B cell (primary cell): Measurements from ENCODE around the gene EPB41L4B. TPM values are rescaled to one million over a fixed set of nuclear protein-coding genes. Genes with fewer than 3 reads are reported as not detected.

Experiments used
- ATAC-seq: fragments of 200-7000 bp; cut with Tn5 transposase; one replicate; pipeline ENCODE4 v1.10.0; 2021; ENCODE audit warnings: low read depth, mild to moderate bottlenecking, moderate number of reproducible peaks, moderate library complexity
- CTCF ChIA-PET: fragments of 350-600 bp; sonication (Branson Sonifier 250); formaldehyde crosslinking; loops from one replicate; lab custom pipeline; 2021; ENCODE audit warnings: antibody characterized with exemption, inconsistent platforms; lab: Charles Lee
- POLR2A ChIA-PET: fragments of 350-600 bp; sonication (Branson Sonifier 250); formaldehyde crosslinking; loops from one replicate; lab custom pipeline; 2021; ENCODE audit warnings: antibody characterized with exemption; lab: Charles Lee
- DNase-seq: peaks from one replicate; pipeline ENCODE4 v3.0.0; 2013
- H2AFZ ChIP-seq: 2 replicates; pipeline ENCODE4 v1.6.1; 2012; ENCODE audit warnings: mild to moderate bottlenecking, low read depth, low read length; ENCODE audit not compliant: insufficient read depth, poor library complexity, severe bottlenecking
- H3K27ac ChIP-seq, 2 donors: 1 replicate in 1 of 2; 2 replicates in 1 of 2; pipeline ENCODE4 v1.5.1; 2012 to 2013; ENCODE audit warnings: low read length in 2 of 2, mild to moderate bottlenecking in 2 of 2, moderate library complexity in 1 of 2
- H3K27me3 ChIP-seq, 4 experiments: fragments of 200-600 bp in 1 of 4; sonication (generic) in 1 of 4; replicated peaks in 1 of 4; 1 replicate in 2 of 4; 2 replicates in 2 of 4; pipeline versions ENCODE4 v1.6.1 to v1.7.0; 2013 to 2016; ENCODE audit warnings: low read length in 3 of 4, mild to moderate bottlenecking in 2 of 4, mixed read lengths in 1 of 4, moderate library complexity in 1 of 4; ENCODE audit not compliant: insufficient read depth in 4 of 4, control insufficient read depth in 3 of 4; ENCODE audit errors: control extremely low read depth in 1 of 4
- H3K36me3 ChIP-seq, 2 experiments: replicated peaks in 1 of 2; 1 replicate in 1 of 2; 2 replicates in 1 of 2; pipeline versions ENCODE4 v1.6.1 to v1.7.1; 2013; ENCODE audit warnings: low read length in 1 of 2; ENCODE audit not compliant: insufficient read depth in 2 of 2, control insufficient read depth in 1 of 2; ENCODE audit errors: control extremely low read depth in 1 of 2, extremely low read depth in 1 of 2
- H3K4me1 ChIP-seq, 2 donors: fragments of 200-600 bp in 1 of 2; sonication (generic) in 1 of 2; 1 replicate in 1 of 2; 2 replicates in 1 of 2; pipeline versions ENCODE4 v1.5.1 to v1.6.1; 2013 to 2017; ENCODE audit warnings: low read length in 2 of 2; ENCODE audit not compliant: control insufficient read depth in 2 of 2, insufficient read depth in 2 of 2
- H3K4me2 ChIP-seq: replicated peaks from 2 replicates; pipeline ENCODE3; 2012; ENCODE audit warnings: mild to moderate bottlenecking, low read depth, low read length; ENCODE audit not compliant: poor library complexity, severe bottlenecking
- H3K4me3 ChIP-seq, 5 experiments: fragments of 200-600 bp in 1 of 5; sonication (generic) in 1 of 5; 1 replicate in 3 of 5; 2 replicates in 2 of 5; pipeline versions ENCODE4 v1.5.1 to v1.7.0; 2011 to 2016; ENCODE audit warnings: low read length in 4 of 5, mild to moderate bottlenecking in 4 of 5, low read depth in 2 of 5, control low read depth in 1 of 5, moderate library complexity in 1 of 5; ENCODE audit not compliant: insufficient read depth in 1 of 5; ENCODE audit errors: control extremely low read depth in 1 of 5, extremely low read depth in 1 of 5
- H3K79me2 ChIP-seq: fragments of 200-600 bp; sonication (generic); one replicate; pipeline ENCODE4 v1.6.0; 2016; ENCODE audit warnings: low read length; ENCODE audit not compliant: control insufficient read depth, insufficient read depth
- H3K9ac ChIP-seq: fragments of 200-600 bp; sonication (generic); 2 replicates; pipeline ENCODE4 v1.6.1; 2017; ENCODE audit warnings: mild to moderate bottlenecking, low read length, moderate library complexity
- H3K9me3 ChIP-seq, 3 donors: one replicate each; pipeline versions ENCODE4 v1.6.1 to v1.7.1; 2013; ENCODE audit warnings: low read length in 2 of 3; ENCODE audit not compliant: control insufficient read depth in 2 of 3, insufficient read depth in 1 of 3; ENCODE audit errors: control extremely low read depth in 1 of 3
- H4K20me1 ChIP-seq: 2 replicates; pipeline ENCODE4 v1.6.0; 2012; ENCODE audit warnings: mild to moderate bottlenecking, low read length; ENCODE audit not compliant: insufficient read depth, control insufficient read depth, poor library complexity, severe bottlenecking
- H3K27ac Mint-ChIP-seq: one replicate; pipeline ENCODE4 v1.8.0; 2021; ENCODE audit warnings: mixed read lengths
- H3K27me3 Mint-ChIP-seq: one replicate; pipeline ENCODE4 v1.8.0; 2021; ENCODE audit warnings: mixed read lengths
- H3K4me1 Mint-ChIP-seq: one replicate; pipeline ENCODE4 v1.8.0; 2021; ENCODE audit warnings: mixed read lengths
- H3K4me3 Mint-ChIP-seq: one replicate; pipeline ENCODE4 v1.8.0; 2021; ENCODE audit warnings: mixed read lengths
- H3K9me3 Mint-ChIP-seq: one replicate; pipeline ENCODE4 v1.8.0; 2022; ENCODE audit warnings: mixed read lengths; ENCODE audit not compliant: insufficient read depth
- EZH2 ChIP-seq: IDR thresholded peaks from 2 replicates; pipeline ENCODE4 v1.6.1; 2012; ENCODE audit warnings: borderline replicate concordance, low read depth, mild to moderate bottlenecking, moderate library complexity, low read length; ENCODE audit not compliant: insufficient read depth, poor library complexity, severe bottlenecking
- WGBS: methylation state at CpG from one replicate; pipeline ENCODE4 v1.1.5; 2013; ENCODE audit warnings: missing lambda C conversion rate; ENCODE audit not compliant: insufficient coverage; 5-methylcytosine and 5-hydroxymethylcytosine counted together
- intact Hi-C: fragments of 100-400 bp; cut with micrococcal nuclease; formaldehyde crosslinking; loops from one replicate; pipeline ENCODE4 v1.10.0; 2022
- polyA plus RNA-seq: library from polyadenylated mRNA; depleted of rRNA; stranded (reverse); fragments of >200 nt; gene quantifications from 2 replicates; pipeline ENCODE4 v1.2.3, GENCODE V29; 2012
- total RNA-seq, 2 donors: library from RNA; stranded (reverse); fragments of 120-200 nt in 1 of 2; gene quantifications; 1 replicate in 1 of 2; 2 replicates in 1 of 2; pipeline versions ENCODE4 v1.2.3 to v1.2.4, GENCODE V29; 2013 to 2022
- TF ChIP-seq, protein P1 (sequence below): fragments of 200-600 bp; IDR thresholded peaks from one replicate; pipeline ENCODE4 v1.8.0; 2022; ENCODE audit warnings: antibody characterized with exemption, mild to moderate bottlenecking

The EPB41L4B gene
- total and polyA plus RNA-seq, 2 donors (not counting 1 experiment from before 2014, with no cell fraction given), result 2.9 TPM; not detected in 1

DNA sequence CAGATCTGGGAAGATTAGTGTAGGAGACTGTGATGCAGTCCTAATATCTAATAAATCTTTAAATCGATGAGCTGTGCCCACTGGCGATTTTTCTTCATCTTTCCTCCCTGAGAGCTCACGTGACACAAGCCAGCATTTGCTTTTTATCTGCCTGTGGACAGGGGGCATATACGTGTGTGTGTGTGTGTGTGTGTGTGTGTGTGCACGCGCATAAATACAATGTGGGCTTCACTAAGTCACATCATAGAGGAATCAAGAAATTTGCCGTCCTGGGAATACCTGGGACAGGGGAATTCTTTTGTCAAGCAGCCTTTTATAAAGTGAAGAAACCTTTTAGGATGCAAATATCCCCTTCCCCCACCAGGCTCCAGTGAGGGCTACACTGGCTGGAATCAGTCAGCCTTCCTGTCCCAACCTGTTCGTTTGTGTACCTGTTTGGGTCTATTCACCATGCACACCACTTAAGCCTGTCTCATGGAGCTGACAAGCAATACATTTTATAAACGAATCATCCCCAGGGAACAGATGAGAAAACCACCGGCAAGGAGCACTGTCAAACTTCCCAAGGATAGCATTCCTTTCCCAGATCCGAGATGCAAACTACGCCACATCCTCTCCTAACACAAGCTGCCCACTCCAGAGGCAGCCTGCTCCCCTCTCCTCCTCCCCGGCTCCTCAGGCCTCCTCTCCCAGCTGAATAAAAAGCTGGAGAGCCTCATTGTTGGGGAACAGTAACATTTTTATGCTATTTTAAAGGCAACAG, 2.7 kb downstream of the EPB41L4B start:
- intact Hi-C loops, result loop anchor here (10.0 kb wide), 1 partner anchor 203 kb away; the partner anchor contains the start of gene TMEM245
- Histone ChIP-seq H4K20me1 (no peaks in the 10 kb centered on the region), H3K27me3 (peaks cover 0 to 63% (median 29%) of the 10 kb centered on the region in 4 experiments), H3K9me3 (peaks cover 0 to 9% (median 0%) of the 10 kb centered on the region in 3 donors), H3K79me2 (no peaks in the 10 kb centered on the region), H3K27ac (no peak overlapping the region), H3K4me1 (peaks cover 12 to 13% of the 10 kb centered on the region in 2 donors), H3K4me3 (no peak overlapping the region), H2AFZ (no peak overlapping the region), H3K9ac (no peak overlapping the region), H3K36me3 (no peaks in the 10 kb centered on the region), H3K4me2 (no peak overlapping the region)
- DNase-seq (no peak), ATAC-seq (no peak)
- no peak for TF ChIP-seq EZH2
- TF ChIP-seq, protein P1, sequence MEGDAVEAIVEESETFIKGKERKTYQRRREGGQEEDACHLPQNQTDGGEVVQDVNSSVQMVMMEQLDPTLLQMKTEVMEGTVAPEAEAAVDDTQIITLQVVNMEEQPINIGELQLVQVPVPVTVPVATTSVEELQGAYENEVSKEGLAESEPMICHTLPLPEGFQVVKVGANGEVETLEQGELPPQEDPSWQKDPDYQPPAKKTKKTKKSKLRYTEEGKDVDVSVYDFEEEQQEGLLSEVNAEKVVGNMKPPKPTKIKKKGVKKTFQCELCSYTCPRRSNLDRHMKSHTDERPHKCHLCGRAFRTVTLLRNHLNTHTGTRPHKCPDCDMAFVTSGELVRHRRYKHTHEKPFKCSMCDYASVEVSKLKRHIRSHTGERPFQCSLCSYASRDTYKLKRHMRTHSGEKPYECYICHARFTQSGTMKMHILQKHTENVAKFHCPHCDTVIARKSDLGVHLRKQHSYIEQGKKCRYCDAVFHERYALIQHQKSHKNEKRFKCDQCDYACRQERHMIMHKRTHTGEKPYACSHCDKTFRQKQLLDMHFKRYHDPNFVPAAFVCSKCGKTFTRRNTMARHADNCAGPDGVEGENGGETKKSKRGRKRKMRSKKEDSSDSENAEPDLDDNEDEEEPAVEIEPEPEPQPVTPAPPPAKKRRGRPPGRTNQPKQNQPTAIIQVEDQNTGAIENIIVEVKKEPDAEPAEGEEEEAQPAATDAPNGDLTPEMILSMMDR, result no peak
- POLR2A ChIA-PET, result no interaction called here
- WGBS, result 23% methylated on average over 7 of the region's 13 CpGs
- CTCF ChIA-PET, result interaction anchor here (0.8 to 1.1 kb wide), 3 partner anchors 8 to 152 kb away, joined by 3 read pairs; no protein-coding TSS in a partner anchor
- H3K27ac Mint-ChIP-seq, result no peak overlapping the region
- H3K4me3 Mint-ChIP-seq, result peak overlapping the region; percentile 44
- H3K4me1 Mint-ChIP-seq, result peaks cover 13% of the 10 kb centered on the region
- peaks cover 70% of the 10 kb centered on the region for H3K27me3 Mint-ChIP-seq
- no peaks in the 10 kb centered on the region for H3K9me3 Mint-ChIP-seq
